ENCODE data around the gene DCAF12L1.

DCAF12L1 gene

DNA sequence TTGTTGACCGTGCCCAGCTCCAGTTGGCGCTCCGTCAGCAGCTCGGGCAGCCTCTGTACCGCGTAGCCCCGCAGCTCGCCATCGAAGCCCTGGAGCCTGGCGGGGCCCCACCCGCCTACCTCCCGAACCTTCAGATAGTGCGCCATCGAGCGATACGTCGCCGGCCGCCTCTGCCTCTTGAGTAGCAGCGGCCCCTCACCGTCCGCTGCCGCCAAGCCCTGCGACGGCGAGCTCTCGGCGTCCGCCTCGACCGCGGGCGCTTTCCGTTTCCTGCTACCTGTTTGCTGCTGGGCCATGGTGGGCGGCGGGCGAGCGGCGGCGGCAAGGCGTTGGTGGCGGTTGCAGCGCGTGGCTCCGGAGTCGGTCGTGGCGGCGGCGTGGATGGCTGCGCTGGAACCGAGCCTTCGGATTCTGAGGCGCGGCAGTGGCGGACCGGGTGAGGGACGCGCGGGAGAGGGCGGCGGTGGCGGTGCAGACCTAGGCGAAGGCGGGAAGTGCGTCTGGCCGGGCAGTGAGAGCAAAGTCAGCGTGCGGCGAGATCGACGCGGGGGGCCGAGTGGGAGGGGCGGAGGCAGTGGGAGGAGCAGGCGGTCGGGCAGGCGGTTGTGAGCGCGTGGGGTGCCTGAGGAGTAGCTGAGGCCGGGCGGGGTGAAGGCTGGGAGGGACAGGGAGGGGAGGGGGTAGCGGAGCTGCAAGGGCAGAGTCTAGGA is at the start of gene DCAF12L1:
TSS of gene DCAF12L1 (minus strand) at position 502 of the 710 bp plus-strand sequence. CDS start at position 296, 206 bp downstream.
- no peak for DNase-seq

GRCh38 chrX:126580877-126581276 is 28.3 kb upstream of the DCAF12L1 start:
- no peak for DNase-seq

GRCh38 chrX:126575911-126576310 is 23.3 kb upstream of the DCAF12L1 start:
- DNase-seq, result no peak

- DNase-seq, result no peak
Observed at GRCh38 chrX:126557151-126557550, 4.5 kb upstream of the DCAF12L1 start.

GRCh38 chrX:126551725-126552312 is 795 bp downstream of the DCAF12L1 start:
- no peak for DNase-seq

GRCh38 chrX:126551306-126551705 is 1.3 kb downstream of the DCAF12L1 start:
- DNase-seq, result no peak

- DNase-seq, result no peak
Observed at GRCh38 chrX:126550816-126551215, 1.8 kb downstream of the DCAF12L1 start.

- no peak for DNase-seq
Observed at GRCh38 chrX:126509923-126510322, 42.7 kb downstream of the DCAF12L1 start.

All from hematopoietic multipotent progenitor cell treated with erythropoietin and hydrocortisone succinate and interleukin-3 and kit ligand, for 6 days (in vitro differentiated cells).